SH-SY5Y (cell line): ENCODE results near the gene JAZF1.

Experiments used
- GATA2 ChIP-seq: IDR thresholded peaks from 2 replicates; pipeline ENCODE4 v1.6.1; 2011; ENCODE audit warnings: mild to moderate bottlenecking, low read depth, low read length
- GATA3 ChIP-seq: IDR thresholded peaks from 2 replicates; pipeline ENCODE4 v1.6.1; 2011; ENCODE audit warnings: low read depth, mild to moderate bottlenecking, low read length, moderate library complexity

DNA sequence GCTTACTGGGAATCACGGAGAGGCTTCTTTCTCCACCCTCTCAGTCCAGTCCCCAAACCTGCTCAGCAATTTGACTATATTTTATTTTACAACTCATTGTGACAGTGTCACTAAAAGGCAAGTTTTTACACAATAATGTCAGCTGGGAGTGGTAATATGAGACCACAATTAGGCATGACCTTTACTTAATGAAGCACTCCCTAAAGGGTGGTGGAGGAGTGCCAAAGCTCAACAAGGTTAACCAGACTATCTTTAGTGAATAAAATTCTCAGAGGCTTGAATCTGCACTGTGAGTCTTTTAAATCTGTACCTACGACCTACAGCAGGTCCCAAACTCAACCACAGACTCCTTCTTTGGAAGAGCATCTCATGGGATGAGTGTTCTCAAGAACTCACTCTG lies 225.0 kb downstream of the JAZF1 start:
- TF ChIP-seq GATA3, result no peak
- no peak for TF ChIP-seq GATA2
